GM19240 (cell line): Measurements from ENCODE around the gene LETM1.

ENCODE experiments used
- DNase-seq: peaks from one replicate; pipeline ENCODE4 v3.0.0; 2011; ENCODE audit warnings: low spot score; ENCODE audit not compliant: insufficient read length

LETM1 gene

DNA sequence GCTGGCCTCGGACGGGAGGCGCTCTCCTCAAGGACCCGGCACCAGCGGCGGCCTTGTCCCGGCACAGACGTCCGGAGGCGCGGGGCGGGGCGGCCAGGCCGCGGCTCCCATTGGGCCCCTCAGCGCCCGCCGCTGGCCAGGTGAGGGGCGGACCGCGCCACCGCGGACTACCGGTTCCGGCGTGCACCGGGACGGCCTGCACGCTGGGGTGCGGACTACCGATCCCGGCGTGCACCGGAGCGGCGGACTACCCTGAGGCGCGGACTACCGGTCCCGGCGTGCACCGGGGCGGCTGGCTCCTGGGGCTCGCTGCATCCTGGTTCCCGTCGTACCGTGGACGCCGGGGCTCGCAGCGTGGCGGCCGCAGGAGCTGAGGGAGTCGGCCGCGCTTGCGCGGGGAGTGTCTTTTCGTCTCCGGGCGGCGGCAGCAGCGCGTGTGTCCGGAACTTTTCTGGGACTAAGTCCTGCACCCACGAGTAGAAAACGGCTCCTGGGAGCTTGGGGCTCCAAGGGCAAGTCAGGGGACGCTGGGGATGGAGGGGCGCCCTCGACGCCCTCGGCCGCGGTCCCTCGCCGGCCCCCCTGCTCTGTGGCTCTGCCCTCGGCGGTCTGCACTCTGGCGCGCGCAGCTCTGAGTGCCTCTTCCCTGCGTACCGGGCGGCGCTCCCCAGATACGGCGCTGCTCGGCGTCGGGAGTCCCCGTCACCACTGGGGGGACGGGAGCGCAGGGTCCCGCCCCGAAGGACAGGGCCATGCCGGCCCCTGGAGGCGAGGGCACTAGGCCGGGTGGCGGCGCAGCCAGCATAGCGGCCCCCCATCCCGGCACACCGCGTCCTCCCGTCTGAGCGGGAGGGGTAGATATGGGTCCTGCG lies at the start of gene LETM1:
Gene LETM1 (minus strand): TSS at position 86 of the 872 bp plus-strand sequence. CDS start 206 bp downstream, outside the sequence.
- DNase-seq = peak; percentile 98

- no peak for DNase-seq
Observed at GRCh38 chr4:1904042-1904441, 48.1 kb upstream of the LETM1 start.

GRCh38 chr4:1903035-1903434 lies 47.1 kb upstream of the LETM1 start:
- no peak for DNase-seq

GRCh38 chr4:1902243-1902642 lies 46.3 kb upstream of the LETM1 start:
- no peak for DNase-seq

DNA sequence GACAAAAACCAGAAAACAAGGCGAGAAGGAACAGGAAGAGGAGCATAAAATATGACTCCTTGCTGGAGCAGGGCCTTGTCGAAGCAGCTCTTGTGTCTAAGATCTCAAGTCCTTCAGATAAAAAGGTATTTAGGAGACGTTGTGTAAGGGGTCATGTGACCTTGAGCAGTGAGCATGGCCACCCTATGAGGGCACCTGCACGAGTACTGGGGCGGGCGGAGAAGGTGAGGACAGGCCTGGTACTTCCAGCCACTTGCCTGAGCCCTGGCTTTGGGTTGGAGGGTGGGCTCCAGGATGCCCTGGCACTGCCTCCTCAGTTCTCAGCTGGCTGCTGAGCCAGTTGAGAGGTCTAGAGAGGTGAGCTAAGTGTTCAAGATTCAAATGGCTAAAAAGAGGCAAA lies 45.2 kb upstream of the LETM1 start:
- DNase-seq = no peak

- DNase-seq = no peak
Observed at GRCh38 chr4:1900624-1901023, 44.7 kb upstream of the LETM1 start.

- DNase-seq = no peak
Observed at GRCh38 chr4:1900087-1900433, 44.1 kb upstream of the LETM1 start.

DNA sequence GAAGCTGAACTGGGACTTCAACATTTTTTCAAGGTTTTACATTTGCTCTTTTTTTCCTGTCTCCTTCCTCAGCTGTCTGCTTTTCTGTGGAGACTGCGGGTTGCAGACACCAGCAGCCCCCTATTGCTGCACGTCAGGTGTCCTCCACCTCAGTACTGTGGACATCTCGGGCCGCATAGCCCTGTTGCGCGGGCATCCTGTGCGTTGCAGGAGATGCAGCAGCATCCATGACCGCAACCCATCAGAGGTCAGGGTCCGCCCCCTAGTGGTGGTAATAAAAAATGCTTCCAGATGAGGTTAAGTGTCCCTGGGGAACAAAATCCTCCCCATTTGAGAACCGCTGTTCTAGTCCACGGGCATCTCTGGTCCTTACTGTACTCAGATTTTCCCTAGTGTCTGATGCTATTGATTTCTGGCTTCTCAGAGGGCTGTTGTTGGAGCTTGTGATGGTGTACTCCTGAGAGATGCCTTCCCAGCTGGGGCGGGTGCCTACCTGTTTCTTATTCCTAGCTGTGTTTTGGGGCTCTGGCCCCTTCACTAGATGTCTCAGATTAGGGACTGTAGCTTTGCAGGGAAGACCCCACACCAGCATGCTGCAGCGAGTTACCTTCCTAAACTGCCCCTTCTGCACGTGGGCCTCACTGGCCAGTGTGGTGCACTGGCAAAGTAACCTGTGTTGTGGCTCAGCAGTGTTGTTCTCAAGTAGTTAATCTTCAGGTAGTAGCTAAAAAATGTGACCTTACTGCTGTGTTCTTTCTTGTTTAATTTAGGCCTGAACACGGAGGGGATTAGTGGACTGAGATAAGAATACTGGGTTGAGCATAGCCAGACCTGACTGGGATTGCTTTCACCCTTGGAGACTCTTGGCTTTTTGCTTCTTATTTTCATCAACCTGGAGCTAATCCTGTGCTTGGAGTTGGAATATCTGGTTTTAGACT lies 43.5 kb upstream of the LETM1 start:
- DNase-seq = peak; percentile 82

DNA sequence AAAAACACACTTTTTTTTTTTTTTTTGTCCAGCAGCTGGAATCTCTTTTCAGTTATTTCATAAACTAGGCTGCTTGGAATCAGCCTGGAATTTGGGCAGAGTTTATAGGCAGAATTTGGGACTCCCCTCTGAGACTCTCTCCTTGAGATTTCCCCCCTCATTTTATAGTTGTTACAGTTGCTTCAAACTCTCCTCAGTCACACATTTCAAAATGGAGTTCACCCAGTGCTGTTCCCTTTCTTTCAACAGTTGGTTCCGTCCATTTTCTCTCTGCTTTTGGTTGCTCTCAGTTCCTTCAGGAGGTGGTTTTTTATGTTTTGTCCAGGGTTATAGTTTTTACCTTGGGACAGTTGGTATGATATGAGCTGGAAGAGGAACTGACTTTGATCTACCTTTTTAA lies 42.7 kb upstream of the LETM1 start:
- no peak for DNase-seq

- no peak for DNase-seq
Observed at GRCh38 chr4:1898007-1898406, 42.1 kb upstream of the LETM1 start.

DNA sequence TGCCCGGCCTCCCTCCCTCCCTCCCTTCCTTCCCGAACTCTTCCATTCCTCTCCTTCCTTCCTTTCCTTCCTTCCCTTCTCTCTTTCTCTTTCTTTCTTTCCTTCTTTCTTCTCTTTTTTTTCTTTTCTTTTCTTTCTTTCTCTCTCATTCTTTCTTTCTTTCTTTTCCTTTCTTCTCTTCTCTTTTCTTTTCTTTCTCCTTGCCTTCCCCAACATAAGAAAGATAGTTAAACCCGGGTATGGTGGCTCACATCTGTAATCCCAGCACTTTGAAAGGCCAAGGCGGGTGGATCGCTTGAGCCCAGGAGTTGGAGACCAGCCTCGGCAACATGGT lies 40.7 kb upstream of the LETM1 start:
- no peak for DNase-seq

DNA sequence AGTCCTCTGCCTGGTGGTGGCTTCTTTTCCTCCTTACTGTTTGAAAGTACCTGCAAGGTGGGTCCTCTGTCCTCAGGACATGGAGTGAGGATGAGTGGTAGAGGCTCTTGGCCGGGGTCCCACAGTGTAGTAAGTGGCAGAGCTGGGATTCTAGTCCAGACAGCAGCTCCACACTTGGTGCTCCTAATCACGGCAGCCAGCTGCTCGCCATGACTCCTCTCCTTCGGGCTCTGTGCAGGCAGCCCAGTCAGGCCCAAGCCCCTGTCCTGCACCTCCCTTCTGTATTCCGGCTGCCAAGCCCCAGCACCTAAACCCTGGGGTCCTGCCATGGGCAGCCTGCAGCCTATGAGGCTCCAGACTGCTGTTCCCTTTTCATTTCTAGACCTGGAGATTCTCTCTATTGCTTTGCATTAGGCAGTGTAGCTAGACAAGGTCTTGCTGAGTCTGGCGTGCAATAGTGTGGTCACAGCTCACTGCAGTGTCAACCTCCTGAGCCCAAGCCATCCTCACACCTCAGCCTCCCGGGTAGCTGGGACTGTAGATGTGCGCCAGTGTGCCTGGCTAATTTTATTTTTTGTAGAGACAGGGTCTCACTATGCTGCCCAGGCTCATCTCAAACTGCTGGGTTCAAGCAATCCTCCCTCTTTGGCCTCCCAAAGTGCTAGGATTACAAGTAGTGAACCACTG lies 40.2 kb upstream of the LETM1 start:
- DNase-seq = no peak

DNA sequence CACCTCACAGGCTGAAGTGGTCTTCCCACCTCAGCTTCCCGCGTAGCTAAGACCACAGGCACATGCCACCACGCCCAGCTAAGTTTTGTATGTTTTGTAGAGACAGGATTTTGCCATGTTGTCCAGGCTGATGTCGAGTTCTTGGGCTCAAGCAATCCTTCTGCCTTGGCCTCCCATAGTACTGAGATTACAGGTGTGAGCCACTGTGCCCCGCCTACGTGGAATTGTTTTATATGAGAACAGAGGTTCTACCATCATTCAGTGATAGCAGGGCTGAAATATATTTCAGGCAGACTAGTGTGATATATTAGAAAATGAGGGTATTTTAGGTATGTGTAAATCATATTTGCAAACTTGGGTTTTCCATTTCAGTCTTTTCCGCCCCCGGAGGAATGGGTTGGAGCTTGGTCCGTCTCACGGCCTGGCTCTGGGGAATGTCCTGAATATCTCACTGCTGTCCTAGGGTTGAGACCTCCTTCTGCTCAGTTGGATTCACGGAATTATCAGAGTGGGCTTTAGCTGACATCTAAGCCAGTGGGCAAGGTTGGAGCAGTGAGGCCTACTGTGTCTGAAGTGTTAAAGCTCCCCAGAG lies 35.1 kb upstream of the LETM1 start:
- DNase-seq = no peak

- DNase-seq = no peak
Observed at GRCh38 chr4:1887052-1887451, 31.1 kb upstream of the LETM1 start.

- no peak for DNase-seq
Observed at GRCh38 chr4:1885414-1885813, 29.5 kb upstream of the LETM1 start.

- no peak for DNase-seq
Observed at GRCh38 chr4:1883583-1883982, 27.6 kb upstream of the LETM1 start.

DNA sequence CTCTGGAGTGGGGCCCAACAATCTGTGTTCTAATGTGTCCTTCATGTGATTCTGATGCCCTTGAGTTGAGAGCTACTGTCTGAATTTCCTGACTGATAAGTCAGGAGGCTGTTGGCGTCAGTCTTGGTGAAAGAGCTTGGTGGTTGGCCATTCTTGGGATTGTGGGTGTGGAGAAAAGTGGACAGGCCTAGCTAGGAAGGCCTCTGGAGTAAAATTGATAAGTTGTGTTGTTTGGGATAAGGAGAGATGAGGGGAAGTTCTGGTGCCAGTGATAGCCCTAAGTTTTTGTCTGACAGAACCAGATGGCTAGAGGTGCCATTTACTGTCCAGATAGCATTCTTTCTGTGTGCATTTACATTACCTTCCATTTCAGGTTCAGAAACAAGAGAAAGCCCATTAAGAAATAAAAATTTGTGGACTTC lies 26.9 kb upstream of the LETM1 start:
- no peak for DNase-seq

- DNase-seq = no peak
Observed at GRCh38 chr4:1880332-1880731, 24.4 kb upstream of the LETM1 start.

GRCh38 chr4:1879485-1879884 lies 23.5 kb upstream of the LETM1 start:
- DNase-seq = no peak

DNA sequence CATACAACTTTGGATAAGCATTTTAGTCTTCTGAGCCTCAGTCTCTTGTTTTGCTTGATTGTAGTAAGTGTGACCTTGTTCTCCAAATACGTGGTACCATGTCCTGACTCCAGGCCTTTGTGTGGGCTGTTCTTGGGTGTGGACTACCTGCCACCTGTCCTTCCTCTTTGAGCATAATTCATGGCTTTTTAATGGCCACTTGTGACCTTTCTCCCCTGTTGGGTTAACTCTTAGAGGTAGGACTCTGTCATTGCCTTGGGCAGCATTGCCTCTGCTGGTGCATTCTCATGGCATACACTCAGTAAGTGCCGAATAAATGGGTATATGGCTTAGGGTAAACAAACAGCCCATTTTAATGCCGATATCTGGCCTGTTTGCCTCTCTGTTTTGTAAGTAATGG lies 18.2 kb upstream of the LETM1 start:
- no peak for DNase-seq

- DNase-seq = no peak
Observed at GRCh38 chr4:1873776-1874175, 17.8 kb upstream of the LETM1 start.

- DNase-seq = no peak
Observed at GRCh38 chr4:1873291-1873690, 17.3 kb upstream of the LETM1 start.
